ENCODE measurements around the gene RNF144A. TPM values are rescaled to one million over a fixed set of nuclear protein-coding genes. Genes with fewer than 3 reads are reported as not detected.

RNF144A gene
- total and polyA plus RNA-seq, 12 donors: 13.0 to 103 (median 42.3) TPM

- Histone ChIP-seq H3K9me3 (replicated peaks in 1 of 3) (no peaks in the 10 kb centered on the region), H3K27me3 (no peaks in the 10 kb centered on the region), H3K27ac (no peak overlapping the region), H3K36me3 (replicated peaks in 1 of 2) (no peaks in the 10 kb centered on the region), H3K4me1 (replicated peaks in 1 of 2) (no peaks in the 10 kb centered on the region), H3K4me3 (no peak overlapping the region)
- no peak for DNase-seq
- intact Hi-C loops (cut with DNase I): no loop called here
- TF ChIP-seq CTCF (IDR thresholded peaks at IDR 0.05): no peak
- TF ChIP-seq POLR2A (IDR thresholded peaks at IDR 0.05): no peak
- 76 to 94% (median 84%) methylated on average over 10 of the region's 10 CpGs for WGBS, 4 donors
Measured at GRCh38 chr2:7077660-7078267, 160.6 kb downstream of the RNF144A start.

GRCh38 chr2:7083580-7084509, 166.6 kb downstream of the RNF144A start:
- no peaks in the 10 kb centered on the region for H3K27me3 ChIP-seq
- no peaks in the 10 kb centered on the region for H3K36me3 ChIP-seq (replicated peaks in 1 of 2)
- intact Hi-C loops (cut with DNase I): no loop called here
- H3K27ac ChIP-seq: no peak overlapping the region
- H3K4me3 ChIP-seq: no peak overlapping the region
- no peak for DNase-seq
- H3K4me1 ChIP-seq (replicated peaks in 1 of 2): no peaks in the 10 kb centered on the region
- no peaks in the 10 kb centered on the region for H3K9me3 ChIP-seq (replicated peaks in 1 of 3)
- WGBS, 4 donors: 70 to 84% (median 75%) methylated on average over 10 of the region's 10 CpGs
- TF ChIP-seq CTCF (IDR thresholded peaks at IDR 0.05) (peak in 4 of 6 experiments; percentile 23 to 39 (median 28)), POLR2A (IDR thresholded peaks at IDR 0.05) (no peak)

- intact Hi-C loops (cut with DNase I): no loop called here
- H3K27ac ChIP-seq: no peak overlapping the region
Measured at GRCh38 chr2:7084601-7085000, 167.4 kb downstream of the RNF144A start.

More at GRCh38 chr2:7084601-7085000, 167.4 kb downstream of the RNF144A start:
- Histone ChIP-seq H3K27me3 (no peaks in the 10 kb centered on the region), H3K4me3 (no peak overlapping the region), H3K9me3 (replicated peaks in 1 of 3) (no peaks in the 10 kb centered on the region), H3K36me3 (replicated peaks in 1 of 2) (no peaks in the 10 kb centered on the region), H3K4me1 (replicated peaks in 1 of 2) (no peaks in the 10 kb centered on the region)
- TF ChIP-seq CTCF (IDR thresholded peaks at IDR 0.05): no peak
- TF ChIP-seq POLR2A (IDR thresholded peaks at IDR 0.05): no peak
- no peak for DNase-seq
